AG04449 (cell line): ENCODE results near the gene SMYD2.
"Not testable (repeated sequence)": the region's sequence is repeated elsewhere in the genome, so short reads cannot be mapped to it uniquely, and the experiment has no call there.

Experiments used
- CTCF ChIA-PET: fragments of 350-600 bp; formaldehyde crosslinking; extraction: SDS; loops from one replicate; lab custom pipeline; 2021; ENCODE audit warnings: antibody characterized with exemption; lab: Yijun Ruan, JAX
- POLR2A ChIA-PET: fragments of 400-600, 350-600 bp; formaldehyde crosslinking; extraction: SDS; loops from one replicate; lab custom pipeline; 2020; ENCODE audit warnings: antibody characterized with exemption, inconsistent platforms; lab: Yijun Ruan, JAX
- DNase-seq: peaks from one replicate; pipeline ENCODE4 v3.0.0-alpha.2; 2010; ENCODE audit warnings: low read depth, low spot score
- H3K4me3 ChIP-seq: 2 replicates; pipeline ENCODE4 v1.5.1; 2011; ENCODE audit warnings: low read depth, mild to moderate bottlenecking, control low read depth, low read length
- CTCF ChIP-seq: IDR thresholded peaks from one replicate; pipeline ENCODE4 v1.5.1; 2011; ENCODE audit warnings: mild to moderate bottlenecking, moderate library complexity, low read length, control low read depth, inconsistent platforms; ENCODE audit not compliant: insufficient read depth; ENCODE audit errors: missing control alignments

SMYD2 gene

GRCh38 chr1:214264976-214265375 lies 16.0 kb upstream of the SMYD2 start:
- CTCF ChIA-PET = interaction anchor here (10.2 kb wide), 1 partner anchor 64 kb away, joined by 477 read pairs; no protein-coding TSS in a partner anchor
- H3K4me3 ChIP-seq = no peak overlapping the region
- TF ChIP-seq CTCF = no peak
- POLR2A ChIA-PET = no interaction called here
- no peak for DNase-seq

GRCh38 chr1:214270097-214270650 lies 10.8 kb upstream of the SMYD2 start:
- ChIA-PET CTCF (interaction anchor here (0.8 to 5.2 kb wide), 6 partner anchors 9 to 60 kb away, joined by 3 to 105 read pairs (median 4); no protein-coding TSS in a partner anchor), POLR2A (no interaction called here)
- no peak for TF ChIP-seq CTCF
- H3K4me3 ChIP-seq = no peak overlapping the region
- no peak for DNase-seq

GRCh38 chr1:214271174-214271858 lies 9.6 kb upstream of the SMYD2 start:
- POLR2A ChIA-PET = no interaction called here

GRCh38 chr1:214271995-214272731 lies 8.8 kb upstream of the SMYD2 start:
- no peak for DNase-seq
- TF ChIP-seq CTCF = no peak
- H3K4me3 ChIP-seq = no peak overlapping the region
- ChIA-PET POLR2A (no interaction called here), CTCF (interaction anchor here (1.0 to 5.2 kb wide), 4 partner anchors 9 to 58 kb away, joined by 3 to 105 read pairs (median 27); partner anchors contain the start of gene SMYD2)

More at GRCh38 chr1:214271174-214271858, 9.6 kb upstream of the SMYD2 start:
- no peak for TF ChIP-seq CTCF
- no peak overlapping the region for H3K4me3 ChIP-seq
- DNase-seq = no peak
- CTCF ChIA-PET = interaction anchor here (1.2 to 5.2 kb wide), 5 partner anchors 10 to 59 kb away, joined by 3 to 105 read pairs (median 5); no protein-coding TSS in a partner anchor

- CTCF ChIA-PET = interaction anchor here (1.2 to 5.2 kb wide), 3 partner anchors 11 to 57 kb away, joined by 3 to 105 read pairs (median 51); no protein-coding TSS in a partner anchor
Measured at GRCh38 chr1:214272964-214273533, 7.9 kb upstream of the SMYD2 start.

GRCh38 chr1:214275700-214276099 lies 5.3 kb upstream of the SMYD2 start:
- DNase-seq, POLR2A ChIA-PET, H3K4me3 ChIP-seq: not testable (repeated sequence)
- CTCF ChIA-PET = interaction anchor here (0.9 to 7.2 kb wide), 3 partner anchors 15 to 57 kb away, joined by 3 to 74 read pairs (median 16); no protein-coding TSS in a partner anchor

More at GRCh38 chr1:214272964-214273533, 7.9 kb upstream of the SMYD2 start:
- DNase-seq = no peak
- H3K4me3 ChIP-seq = no peak overlapping the region
- no peak for TF ChIP-seq CTCF
- POLR2A ChIA-PET = no interaction called here
